Osteoblast (primary cell): ENCODE data around the gene SLC2A2. TPM values are rescaled to one million over a fixed set of nuclear protein-coding genes. Genes with fewer than 3 reads are reported as not detected.

ENCODE experiments used
- DNase-seq: peaks from one replicate; pipeline ENCODE4 v3.0.0; 2011; ENCODE audit warnings: low spot score, mixed read lengths; ENCODE audit not compliant: insufficient read length; ENCODE audit errors: missing footprints
- H2AFZ ChIP-seq: 2 replicates; pipeline ENCODE4 v1.6.0; 2011; ENCODE audit warnings: mild to moderate bottlenecking, low read length
- H3K27ac ChIP-seq: 2 replicates; pipeline ENCODE4 v1.5.1; 2011; ENCODE audit warnings: mild to moderate bottlenecking, low read depth, low read length, moderate library complexity
- H3K27me3 ChIP-seq: 2 replicates; pipeline ENCODE4 v1.6.0; 2012; ENCODE audit warnings: mild to moderate bottlenecking, control low read depth, inconsistent platforms, low read length, moderate library complexity; ENCODE audit not compliant: insufficient read depth
- H3K36me3 ChIP-seq: 2 replicates; pipeline ENCODE4 v1.5.1; 2011; ENCODE audit warnings: mild to moderate bottlenecking, low read length, control low read depth, moderate library complexity; ENCODE audit not compliant: insufficient read depth
- H3K4me1 ChIP-seq: 2 replicates; pipeline ENCODE4 v1.5.1; 2011; ENCODE audit warnings: mild to moderate bottlenecking, low read length, control low read depth, moderate library complexity; ENCODE audit not compliant: insufficient read depth
- H3K4me2 ChIP-seq: 2 replicates; pipeline ENCODE4 v1.6.0; 2011; ENCODE audit warnings: mild to moderate bottlenecking, low read length; ENCODE audit not compliant: insufficient read depth
- H3K4me3 ChIP-seq: fragments of 200-600 bp; sonication (generic); 3 replicates; pipeline ENCODE4 v1.5.1; 2012; ENCODE audit warnings: mild to moderate bottlenecking, low read length, inconsistent platforms; ENCODE audit not compliant: insufficient read depth
- H3K79me2 ChIP-seq: 2 replicates; pipeline ENCODE4 v1.6.0; 2012; ENCODE audit warnings: mild to moderate bottlenecking, low read length, control low read depth, inconsistent platforms; ENCODE audit not compliant: insufficient read depth
- H3K9me3 ChIP-seq: 2 replicates; pipeline ENCODE4 v1.5.1; 2011; ENCODE audit warnings: low read depth, low read length, control low read depth
- H4K20me1 ChIP-seq: 2 replicates; pipeline ENCODE4 v1.6.0; 2012; ENCODE audit warnings: mild to moderate bottlenecking, low read length, control low read depth; ENCODE audit not compliant: insufficient read depth
- CTCF ChIP-seq: IDR thresholded peaks from 2 replicates; pipeline ENCODE4 v1.5.1; 2011; ENCODE audit warnings: mild to moderate bottlenecking, low read depth, low read length, moderate library complexity; ENCODE audit errors: extremely low read depth
- total RNA-seq: library from RNA; depleted of rRNA; stranded (reverse); fragments of >200 nt; gene quantifications from 2 replicates; pipeline ENCODE4 v1.2.3, GENCODE V29; 2012

Gene SLC2A2
- total RNA-seq, 1 donor = not detected

- Histone ChIP-seq H3K27me3 (no peaks in the 10 kb centered on the region), H3K4me2 (no peak overlapping the region), H4K20me1 (no peaks in the 10 kb centered on the region), H3K4me1 (peaks cover 7% of the 10 kb centered on the region), H3K27ac (no peak overlapping the region), H2AFZ (no peak overlapping the region), H3K36me3 (no peaks in the 10 kb centered on the region), H3K79me2 (no peaks in the 10 kb centered on the region), H3K4me3 (no peak overlapping the region), H3K9me3 (no peaks in the 10 kb centered on the region)
- no peak for DNase-seq
- no peak for TF ChIP-seq CTCF
Observed at GRCh38 chr3:171046760-171047159, 20.2 kb upstream of the SLC2A2 start.

GRCh38 chr3:171044835-171045793 is 18.6 kb upstream of the SLC2A2 start:
- TF ChIP-seq CTCF = no peak
- H2AFZ ChIP-seq = peak overlapping the region; percentile 16
- peak overlapping the region; percentile 14 for H3K4me2 ChIP-seq

GRCh38 chr3:171044384-171044783 is 17.9 kb upstream of the SLC2A2 start:
- H2AFZ ChIP-seq = no peak overlapping the region
- no peaks in the 10 kb centered on the region for H3K9me3 ChIP-seq
- no peaks in the 10 kb centered on the region for H3K36me3 ChIP-seq
- H3K4me3 ChIP-seq = no peak overlapping the region
- no peaks in the 10 kb centered on the region for H3K79me2 ChIP-seq
- no peak overlapping the region for H3K27ac ChIP-seq
- H3K4me2 ChIP-seq = no peak overlapping the region
- no peak for DNase-seq
- no peaks in the 10 kb centered on the region for H3K27me3 ChIP-seq
- H3K4me1 ChIP-seq = peaks cover 7% of the 10 kb centered on the region
- no peak for TF ChIP-seq CTCF
- no peaks in the 10 kb centered on the region for H4K20me1 ChIP-seq

More at GRCh38 chr3:171044835-171045793, 18.6 kb upstream of the SLC2A2 start:
- H3K4me1 ChIP-seq = peaks cover 7% of the 10 kb centered on the region
- H4K20me1 ChIP-seq = no peaks in the 10 kb centered on the region
- no peaks in the 10 kb centered on the region for H3K36me3 ChIP-seq
- DNase-seq = peak; percentile 52
- H3K9me3 ChIP-seq = no peaks in the 10 kb centered on the region
- no peaks in the 10 kb centered on the region for H3K79me2 ChIP-seq
- no peak overlapping the region for H3K4me3 ChIP-seq
- H3K27me3 ChIP-seq = no peaks in the 10 kb centered on the region
- H3K27ac ChIP-seq = no peak overlapping the region

- no peak for DNase-seq
- no peak for TF ChIP-seq CTCF
- no peak overlapping the region for H3K27ac ChIP-seq
- H3K9me3 ChIP-seq = no peaks in the 10 kb centered on the region
- no peaks in the 10 kb centered on the region for H4K20me1 ChIP-seq
- no peak overlapping the region for H3K4me2 ChIP-seq
- no peak overlapping the region for H3K4me3 ChIP-seq
- no peaks in the 10 kb centered on the region for H3K27me3 ChIP-seq
- H3K79me2 ChIP-seq = no peaks in the 10 kb centered on the region
- no peaks in the 10 kb centered on the region for H3K36me3 ChIP-seq
- no peaks in the 10 kb centered on the region for H3K4me1 ChIP-seq
- H2AFZ ChIP-seq = no peak overlapping the region
Observed at GRCh38 chr3:171039674-171040073, 13.2 kb upstream of the SLC2A2 start.
